Activated CD8-positive, alpha-beta memory T cell treated with anti-CD3 and anti-CD28 coated beads, Interleukin-2, amount 50 U/mL, for 4 hours (primary cell): ENCODE results near the gene MVB12B.

Source experiments
- DNase-seq: peaks from one replicate; pipeline ENCODE4 v3.0.0-alpha.2; 2020

Gene MVB12B

GRCh38 chr9:126363847-126364671 is 37.4 kb downstream of the MVB12B start:
- DNase-seq: no peak

DNA sequence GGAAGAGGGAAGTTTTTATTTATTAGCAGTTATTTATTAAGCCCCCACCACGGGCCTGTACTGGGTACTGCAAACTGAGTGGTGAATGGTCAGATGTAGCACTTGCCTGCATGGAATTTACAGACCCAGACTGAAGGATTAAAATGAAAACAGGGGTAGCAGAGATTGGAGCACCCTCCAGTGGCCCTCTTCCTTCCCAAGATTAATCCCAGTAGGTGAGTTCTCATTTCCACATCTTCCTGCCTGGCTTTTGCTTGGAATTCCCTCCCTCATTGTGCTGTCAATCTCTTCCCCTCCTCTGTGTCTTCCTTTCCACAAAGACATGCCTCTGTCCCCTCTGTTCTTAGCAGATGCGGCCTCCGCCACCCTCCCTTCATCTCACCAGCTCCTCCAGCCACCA is 39.2 kb downstream of the MVB12B start:
- no peak for DNase-seq

- no peak for DNase-seq
Observed at GRCh38 chr9:126366366-126367011, 39.9 kb downstream of the MVB12B start.

DNA sequence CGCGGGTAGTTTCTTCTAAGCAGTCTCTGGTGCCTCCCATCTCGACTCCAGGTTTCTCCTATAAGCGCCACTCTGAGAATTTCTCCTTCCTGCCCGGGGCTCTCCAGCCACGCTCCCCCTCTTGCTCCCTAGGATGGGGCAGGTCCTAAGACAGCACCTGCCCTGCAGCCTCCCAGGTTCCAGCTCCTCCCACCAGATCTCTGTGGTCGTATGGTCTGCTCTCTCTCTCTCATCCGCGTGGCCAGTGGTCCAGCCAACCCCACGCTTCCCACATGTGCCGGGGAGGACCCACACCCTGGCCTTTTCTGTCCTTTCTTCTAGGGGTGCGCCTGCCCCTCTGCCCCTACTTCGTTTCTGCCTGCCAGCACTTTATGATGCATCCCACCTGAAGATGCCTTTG is 40.5 kb downstream of the MVB12B start:
- no peak for DNase-seq

GRCh38 chr9:126367616-126368015 is 41.0 kb downstream of the MVB12B start:
- no peak for DNase-seq

- no peak for DNase-seq
Observed at GRCh38 chr9:126368020-126368419, 41.4 kb downstream of the MVB12B start.

- DNase-seq: no peak
Observed at GRCh38 chr9:126371007-126371870, 44.6 kb downstream of the MVB12B start.

- DNase-seq: no peak
Observed at GRCh38 chr9:126372716-126373115, 46.1 kb downstream of the MVB12B start.

DNA sequence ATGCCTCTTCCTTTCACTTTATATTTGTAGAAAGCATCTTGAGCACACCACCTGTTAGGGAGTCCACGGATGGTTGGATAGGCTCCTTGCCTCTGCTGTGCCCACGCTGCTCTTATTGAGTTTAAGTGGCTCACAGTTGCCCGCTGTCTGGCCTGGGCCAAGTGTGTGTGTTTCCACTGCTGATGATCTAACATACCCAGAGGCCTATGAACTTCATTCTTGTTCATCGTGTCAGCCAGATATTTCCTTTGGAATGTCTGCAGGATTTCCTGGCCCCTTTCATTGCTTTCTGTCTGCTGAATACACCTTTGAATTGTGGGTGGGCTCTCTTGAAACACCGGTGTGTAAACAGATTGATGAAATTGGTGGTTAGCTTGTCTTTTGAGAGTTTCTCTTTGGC is 46.6 kb downstream of the MVB12B start:
- no peak for DNase-seq

DNA sequence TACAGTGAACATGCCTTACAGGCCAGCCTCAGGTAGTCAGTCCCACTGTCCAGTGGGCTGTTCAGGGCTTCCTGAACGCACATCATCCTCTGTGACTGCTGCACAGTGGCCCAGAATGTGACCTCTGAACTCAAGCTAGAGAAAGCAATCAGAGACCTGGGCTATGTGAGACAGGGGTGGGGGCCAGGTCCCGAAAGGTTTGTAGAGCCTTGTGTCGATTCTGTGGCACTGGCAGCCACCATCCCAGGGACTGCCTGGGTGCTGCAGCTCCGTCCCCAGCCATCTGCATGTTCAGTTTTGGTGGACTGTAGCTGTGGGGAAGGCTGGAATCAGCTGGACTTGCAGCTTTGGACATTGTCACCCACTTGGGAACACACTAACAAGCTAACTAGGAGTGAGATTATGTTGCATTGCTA is 47.7 kb downstream of the MVB12B start:
- no peak for DNase-seq

DNA sequence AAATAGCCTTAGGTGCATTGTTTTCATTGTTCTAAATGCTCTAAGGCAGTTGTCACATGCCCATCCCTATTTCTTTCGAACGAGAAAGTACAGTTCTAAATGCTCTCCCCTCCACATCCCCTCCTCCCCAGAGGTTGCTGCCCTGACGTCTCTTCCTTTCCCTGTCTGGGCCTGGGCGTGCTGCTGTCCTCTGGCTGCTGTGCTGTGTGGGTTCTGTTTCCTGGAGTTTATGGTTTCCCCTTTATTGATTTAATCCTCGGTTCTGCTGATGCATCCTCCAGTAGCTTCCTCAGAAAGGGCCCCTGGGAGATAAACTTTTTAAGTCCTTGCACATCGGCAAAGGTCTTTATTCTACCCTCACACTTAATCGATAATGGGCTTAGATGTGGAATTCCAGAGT is 48.8 kb downstream of the MVB12B start:
- DNase-seq: no peak

GRCh38 chr9:126376311-126377175 is 49.9 kb downstream of the MVB12B start:
- no peak for DNase-seq

DNA sequence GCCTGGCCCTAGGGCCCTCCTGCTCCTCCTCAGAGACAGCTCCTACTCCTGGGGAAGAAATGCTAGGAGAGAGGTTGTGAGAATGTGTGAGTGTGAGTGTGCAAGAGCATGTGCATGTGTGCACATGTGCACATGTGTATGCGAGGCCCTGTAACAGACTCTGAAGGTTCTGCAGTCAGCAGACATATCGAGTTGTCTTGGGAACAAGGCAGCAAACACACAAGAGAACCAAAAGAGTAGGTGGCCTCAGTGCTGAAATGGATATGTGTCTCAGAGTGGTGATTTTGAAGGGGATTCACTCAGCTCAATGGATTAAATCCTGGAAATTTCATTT is 50.5 kb downstream of the MVB12B start:
- DNase-seq: no peak

DNA sequence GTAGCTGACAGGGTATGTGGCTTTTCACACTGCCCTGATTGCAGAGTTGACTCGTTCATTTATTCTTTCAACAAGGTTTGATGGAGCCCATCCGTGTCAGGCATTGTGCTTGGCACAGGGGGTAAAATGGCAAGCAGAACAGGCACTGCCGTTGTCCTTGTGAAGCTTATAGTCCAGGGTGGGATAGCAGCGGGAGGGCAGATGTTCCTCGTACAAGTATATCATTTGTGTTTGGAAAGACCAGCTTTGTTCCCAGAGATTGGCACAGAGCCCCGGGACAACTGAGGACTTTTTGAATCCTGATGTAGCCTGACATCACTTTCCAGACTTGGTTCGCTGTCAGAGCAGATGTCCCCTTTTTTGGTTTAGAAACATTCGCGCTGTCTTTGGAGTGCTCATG is 50.9 kb downstream of the MVB12B start:
- no peak for DNase-seq

GRCh38 chr9:126378761-126379160 is 52.1 kb downstream of the MVB12B start:
- no peak for DNase-seq

DNA sequence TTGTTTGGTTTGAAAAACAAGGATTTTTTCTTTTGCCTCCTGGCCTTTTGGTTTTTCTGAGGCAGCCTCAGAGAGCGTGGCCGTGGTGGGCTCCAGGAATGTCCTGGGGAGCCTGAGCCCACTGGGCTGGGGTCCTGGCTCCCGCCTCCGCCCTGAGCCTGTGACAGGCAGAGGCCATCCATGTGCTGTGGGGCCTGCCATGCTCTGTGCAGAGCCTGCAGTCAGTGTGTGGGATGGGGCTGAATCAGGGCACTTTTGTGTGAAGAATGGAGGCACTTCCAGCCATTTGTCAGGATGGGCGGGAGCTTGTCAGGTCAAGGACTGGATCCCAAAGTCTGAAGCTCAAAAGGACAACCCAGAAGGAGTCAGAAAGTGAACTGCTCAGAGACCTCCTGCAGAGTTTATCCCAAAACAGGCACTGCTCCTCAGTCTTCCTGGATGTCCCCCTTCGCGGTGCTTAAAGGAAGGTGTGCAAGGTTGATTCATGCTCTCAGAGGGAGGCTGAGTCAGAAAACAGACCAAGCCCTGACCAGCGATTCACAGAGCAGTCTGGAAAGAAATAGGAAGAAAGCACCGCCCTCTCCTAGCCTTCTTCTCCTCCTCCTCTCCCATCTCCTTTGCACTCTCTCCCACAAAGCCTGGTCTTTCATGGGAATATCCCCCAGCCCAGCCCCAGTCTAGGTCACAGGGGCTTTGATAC is 53.2 kb downstream of the MVB12B start:
- no peak for DNase-seq

DNA sequence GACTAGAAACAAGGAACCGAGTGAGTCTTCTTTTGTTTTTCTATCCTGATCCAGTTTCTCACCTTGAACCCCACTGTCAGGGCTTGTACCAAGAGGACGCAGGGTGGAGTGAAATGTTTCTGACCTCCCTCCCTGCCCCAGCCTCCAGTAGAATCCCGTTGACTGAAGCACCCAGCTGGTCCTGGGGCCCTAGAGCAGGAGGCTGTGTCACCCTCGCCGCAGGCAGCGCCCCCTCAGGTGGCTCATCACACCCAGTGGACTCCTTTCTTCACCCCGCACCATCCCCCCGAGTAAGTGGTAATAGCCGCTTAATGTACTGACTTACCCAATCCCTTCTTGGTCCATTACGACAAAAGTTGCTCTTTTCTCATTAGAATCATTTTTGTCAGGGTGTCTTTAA is 53.8 kb downstream of the MVB12B start:
- no peak for DNase-seq

GRCh38 chr9:126381195-126381594 is 54.6 kb downstream of the MVB12B start:
- no peak for DNase-seq

GRCh38 chr9:126383406-126384046 is 56.9 kb downstream of the MVB12B start:
- DNase-seq: no peak

DNA sequence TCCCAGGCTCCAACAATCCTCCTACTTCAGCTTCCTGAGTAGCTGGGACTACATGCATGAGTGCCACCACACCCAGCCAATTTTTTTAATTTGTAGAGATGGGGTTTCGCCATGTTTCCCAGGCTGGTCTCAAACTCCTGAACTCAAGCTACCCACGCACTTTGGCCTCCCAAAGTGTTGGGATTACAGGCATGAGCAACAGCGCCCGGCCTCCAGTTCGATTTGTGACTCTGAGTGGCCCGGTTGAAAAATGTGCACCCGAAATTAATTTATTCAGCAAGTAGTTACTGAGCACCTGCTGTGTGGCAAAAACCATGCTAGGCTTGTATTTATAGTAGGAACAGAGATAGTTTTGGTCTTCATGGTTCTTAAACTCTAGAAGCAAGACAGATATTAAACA is 58.3 kb downstream of the MVB12B start:
- no peak for DNase-seq

GRCh38 chr9:126386088-126386487 is 59.5 kb downstream of the MVB12B start:
- DNase-seq: no peak

- no peak for DNase-seq
Observed at GRCh38 chr9:126386776-126387175, 60.1 kb downstream of the MVB12B start.
